Stimulated activated CD8-positive, alpha-beta memory T cell treated with anti-CD3 and anti-CD28 coated beads, Interleukin-7, amount 100 ng/mL, for 24 hours (primary cell): ENCODE results near the gene CFAP46.

ENCODE experiments used
- DNase-seq: peaks from one replicate; pipeline ENCODE4 v3.0.0-alpha.2; 2020; ENCODE audit warnings: low read depth

The CFAP46 gene

GRCh38 chr10:132842397-132842796 lies 100.0 kb downstream of the CFAP46 start:
- no peak for DNase-seq

DNA sequence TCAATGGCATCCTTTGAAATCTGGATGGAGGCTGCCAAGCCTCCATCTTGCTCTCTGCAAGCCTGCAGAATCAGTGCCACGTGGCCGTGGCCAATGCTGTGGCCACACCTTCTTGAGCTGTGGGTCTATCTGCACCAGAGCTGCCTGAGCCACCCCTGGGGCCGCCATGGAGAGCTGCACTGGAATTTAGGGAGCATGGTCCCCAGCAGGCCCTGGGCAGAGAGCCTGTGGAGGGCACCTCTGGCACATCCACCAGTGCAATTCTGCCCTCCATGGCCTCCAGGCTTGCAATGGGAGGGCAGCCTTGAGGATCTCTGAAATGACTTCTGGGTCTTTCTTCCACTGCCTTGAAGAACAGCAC lies 100.8 kb downstream of the CFAP46 start:
- no peak for DNase-seq

DNA sequence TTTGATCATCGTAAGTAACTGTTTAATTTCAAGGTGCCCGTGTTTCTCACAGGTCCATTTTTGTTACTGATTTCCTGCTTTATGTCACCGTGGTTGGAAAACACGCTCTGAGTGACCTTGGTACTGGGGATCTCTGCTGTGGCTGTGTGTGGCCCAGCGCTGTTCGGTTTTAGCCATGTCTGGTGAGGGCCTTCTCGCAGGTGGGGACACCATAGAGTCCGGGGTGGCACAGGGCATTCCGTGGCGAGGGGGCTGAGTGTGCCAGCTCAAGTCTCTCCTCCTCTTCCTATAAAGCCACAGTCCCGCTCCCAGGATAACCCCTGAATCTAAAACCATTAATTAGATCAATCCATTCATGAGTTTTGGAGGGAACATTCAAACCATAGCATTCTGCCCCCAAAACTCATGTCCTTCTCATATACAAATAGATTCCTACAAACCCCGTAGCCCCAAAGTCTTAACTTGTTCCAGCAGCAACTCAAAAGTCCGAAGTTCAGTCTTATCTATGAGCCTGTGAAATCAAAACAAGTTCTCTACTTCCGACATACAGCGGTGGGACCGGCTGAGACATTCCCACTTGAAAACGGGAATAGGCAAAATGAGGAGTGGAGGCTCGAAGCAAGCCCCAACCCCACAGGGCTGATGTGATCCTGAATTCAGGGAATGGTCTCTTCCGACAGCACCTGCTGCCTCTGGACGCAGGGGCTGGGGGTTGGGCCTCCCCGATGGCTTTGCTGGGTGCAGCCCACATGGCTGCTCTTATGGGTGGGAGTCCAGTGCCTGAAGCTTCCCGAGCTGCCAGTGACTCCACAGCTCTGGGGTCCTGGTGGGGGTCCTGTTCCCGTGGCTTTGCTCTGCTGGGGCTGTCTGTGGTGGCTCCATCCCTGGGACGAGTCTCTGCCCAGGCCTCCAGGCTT lies 101.4 kb downstream of the CFAP46 start:
- no peak for DNase-seq

DNA sequence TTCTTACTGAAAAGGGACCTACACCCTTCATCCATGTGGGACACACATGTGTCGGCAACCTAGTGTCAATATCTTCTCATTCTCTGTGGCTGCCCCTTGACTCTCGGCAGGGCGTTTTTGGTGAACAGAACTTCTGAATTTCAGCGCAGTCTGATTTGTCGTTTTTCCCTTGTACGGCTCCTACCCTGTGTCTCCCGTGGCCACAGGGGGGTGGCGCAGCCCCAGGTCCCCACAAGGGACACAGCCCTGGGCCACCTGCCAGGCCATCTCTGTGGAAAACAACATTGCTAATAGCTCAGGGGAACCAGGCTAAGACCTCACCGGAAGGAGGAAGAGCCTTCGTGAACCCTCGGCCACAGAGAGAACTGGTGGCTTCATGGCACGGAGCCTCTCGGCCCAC lies 103.3 kb downstream of the CFAP46 start:
- no peak for DNase-seq

DNA sequence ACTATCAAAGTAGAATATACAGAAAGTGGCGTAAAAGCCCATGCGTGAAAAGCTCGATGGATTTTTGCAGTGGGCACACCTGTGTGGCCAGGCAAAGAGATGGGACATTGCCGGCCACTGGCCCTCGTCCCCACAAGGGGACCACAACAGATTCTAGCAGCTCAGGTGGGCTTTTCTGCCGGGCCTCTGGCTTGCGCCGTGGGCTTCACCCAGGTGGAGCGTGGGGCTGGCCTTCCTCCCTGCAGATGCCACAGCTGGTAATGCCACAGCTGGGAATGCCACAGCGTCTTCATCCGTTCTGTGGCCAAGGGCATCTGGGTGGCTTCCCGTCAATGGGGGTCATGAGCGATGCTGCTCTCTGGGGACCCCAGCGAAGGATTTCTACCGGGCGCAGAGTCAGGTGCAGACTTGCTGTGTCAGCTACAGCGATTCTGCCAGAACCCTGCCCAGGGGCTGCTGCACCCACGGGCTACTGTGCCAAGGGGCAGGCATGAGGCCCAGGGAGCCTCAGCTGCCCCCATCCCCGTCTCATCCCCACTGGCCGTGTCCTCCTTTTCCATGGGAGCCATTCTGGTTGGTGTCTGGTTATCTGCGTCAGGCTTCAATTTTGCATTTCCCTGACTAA lies 103.9 kb downstream of the CFAP46 start:
- DNase-seq, result no peak

DNA sequence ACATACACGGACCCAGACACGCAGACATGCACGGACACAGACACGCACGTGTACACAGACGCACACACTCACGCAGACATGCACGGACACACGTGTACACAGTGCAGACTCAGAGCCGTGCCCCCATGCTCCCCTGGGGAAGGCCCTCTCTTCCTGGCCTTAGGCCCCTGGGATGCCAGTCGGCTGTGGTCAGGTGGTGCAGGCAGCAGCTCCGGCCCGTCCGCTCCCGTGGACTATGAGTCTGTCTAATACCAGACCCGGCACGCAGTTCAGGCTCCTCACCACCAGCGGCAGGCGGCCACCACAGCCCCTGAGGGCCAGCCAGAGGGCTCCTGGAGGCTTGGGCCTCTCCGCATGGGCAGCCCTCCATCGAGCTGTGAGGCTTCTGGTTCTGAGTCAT lies 104.5 kb downstream of the CFAP46 start:
- DNase-seq, result no peak

GRCh38 chr10:132836832-132837540 lies 105.4 kb downstream of the CFAP46 start:
- DNase-seq, result peak; percentile 13

- no peak for DNase-seq
Observed at GRCh38 chr10:132836248-132836831, 106.0 kb downstream of the CFAP46 start.

DNA sequence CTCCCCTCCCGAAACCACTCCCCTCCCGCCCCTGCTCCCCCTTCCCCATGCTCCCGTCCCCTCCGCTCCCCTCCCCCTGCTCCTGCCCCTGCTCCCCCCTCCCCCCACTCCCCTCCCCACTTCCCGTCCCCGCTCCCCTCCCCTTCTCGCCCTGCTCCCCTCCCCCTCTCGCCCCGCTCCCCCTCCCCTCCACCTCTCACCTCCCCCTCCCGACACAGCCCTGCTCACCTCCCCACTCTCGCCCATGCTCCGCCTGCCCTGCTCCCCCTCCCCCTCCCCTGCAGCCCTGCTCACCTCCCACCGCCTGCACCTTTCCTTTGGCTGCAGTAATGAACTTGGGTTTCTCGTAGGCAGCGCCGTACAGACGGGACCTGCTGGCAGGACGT lies 106.5 kb downstream of the CFAP46 start:
- no peak for DNase-seq

- DNase-seq, result no peak
Observed at GRCh38 chr10:132834891-132835847, 107.2 kb downstream of the CFAP46 start.

DNA sequence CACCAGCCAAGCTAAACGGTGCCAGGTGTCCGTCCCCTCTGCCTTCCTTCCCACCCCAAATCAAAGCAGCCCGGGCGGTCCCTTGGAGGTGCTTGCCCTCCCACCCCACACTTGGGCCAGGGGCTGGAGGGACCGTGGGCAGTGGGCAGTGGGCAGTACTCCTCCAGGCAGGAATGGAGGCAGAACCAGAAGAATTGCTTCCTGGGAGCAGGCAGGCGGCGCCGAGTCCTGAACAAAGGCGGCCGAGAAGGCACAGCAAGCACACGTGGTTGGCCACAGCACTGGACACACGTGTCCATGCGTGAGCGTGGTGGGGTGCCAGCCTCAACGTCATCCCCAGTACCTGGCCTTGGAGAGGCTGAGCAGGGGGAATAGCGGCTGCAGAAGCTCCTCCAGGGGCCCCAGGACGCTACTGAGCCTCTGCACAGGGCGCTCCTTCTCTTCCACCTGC lies 108.0 kb downstream of the CFAP46 start:
- no peak for DNase-seq

DNA sequence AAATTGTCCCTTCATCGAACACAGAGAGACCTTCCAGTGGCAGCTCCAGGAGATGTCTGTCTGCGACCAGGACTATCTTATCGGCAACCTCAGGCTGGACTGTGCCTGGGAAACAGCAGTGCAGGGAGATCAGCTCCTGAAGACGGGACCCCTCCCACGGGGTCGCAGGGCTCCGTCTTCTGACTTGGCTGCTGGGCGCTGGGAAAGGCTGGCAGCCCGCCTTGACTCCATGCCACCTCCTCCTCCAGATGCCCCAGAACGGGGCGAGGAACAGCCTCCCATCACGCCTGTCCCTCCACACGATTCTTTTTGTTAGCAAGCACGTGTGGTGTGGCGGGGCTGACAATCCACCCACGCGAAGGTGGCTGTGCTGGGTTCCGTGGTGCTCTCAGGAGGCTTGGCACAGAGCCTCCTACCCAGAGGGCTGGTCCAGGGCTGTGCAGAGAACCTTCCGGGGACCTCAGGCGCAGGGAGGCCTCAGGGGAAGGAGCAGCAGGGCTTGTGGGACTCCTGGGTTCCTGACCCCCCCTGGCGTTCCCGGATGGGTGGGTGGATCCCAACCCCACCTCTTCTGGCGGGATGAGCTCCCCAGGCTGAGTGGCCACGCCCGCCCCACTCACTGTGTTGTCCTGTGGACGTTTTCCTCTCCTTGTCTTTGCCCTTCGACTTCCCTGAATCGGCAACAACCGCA lies 108.8 kb downstream of the CFAP46 start:
- no peak for DNase-seq

DNA sequence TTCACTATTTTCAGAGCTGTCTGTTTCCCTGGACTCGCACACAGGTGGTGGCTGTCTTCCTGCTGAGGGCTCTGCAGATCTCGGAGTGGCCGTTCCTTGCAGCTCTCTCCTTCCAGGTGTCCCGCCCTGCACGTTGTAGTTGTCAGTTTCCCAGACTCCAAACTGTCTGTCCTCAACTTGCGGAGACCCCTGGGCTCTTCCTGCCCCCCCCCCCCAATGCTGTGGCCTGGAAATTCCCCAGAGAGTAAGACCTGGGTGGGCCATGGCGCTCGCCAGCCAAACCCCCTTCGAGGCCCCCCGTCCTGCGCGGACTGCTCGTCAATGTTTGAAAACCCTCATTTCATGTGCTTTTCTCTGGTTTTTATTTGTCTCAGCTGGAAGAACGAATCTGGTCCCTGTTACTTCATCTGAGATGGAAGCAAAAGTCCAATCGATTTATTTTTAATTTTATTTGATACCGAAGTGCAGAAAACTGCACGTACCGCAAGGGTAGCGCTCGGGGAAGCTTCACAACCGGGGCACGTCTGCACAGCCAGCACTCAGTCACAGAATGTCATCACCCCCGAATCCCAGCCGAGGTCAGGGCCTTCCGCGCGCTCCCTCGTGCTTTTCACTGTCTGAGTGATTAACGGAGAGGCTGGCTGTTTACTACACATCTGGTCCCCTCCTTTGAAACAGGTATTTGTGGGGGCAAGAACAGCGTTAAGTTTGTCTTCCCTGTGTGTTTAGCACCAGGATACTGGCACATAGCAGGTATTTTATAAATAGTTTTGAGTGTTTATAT lies 110.0 kb downstream of the CFAP46 start:
- DNase-seq, result no peak

DNA sequence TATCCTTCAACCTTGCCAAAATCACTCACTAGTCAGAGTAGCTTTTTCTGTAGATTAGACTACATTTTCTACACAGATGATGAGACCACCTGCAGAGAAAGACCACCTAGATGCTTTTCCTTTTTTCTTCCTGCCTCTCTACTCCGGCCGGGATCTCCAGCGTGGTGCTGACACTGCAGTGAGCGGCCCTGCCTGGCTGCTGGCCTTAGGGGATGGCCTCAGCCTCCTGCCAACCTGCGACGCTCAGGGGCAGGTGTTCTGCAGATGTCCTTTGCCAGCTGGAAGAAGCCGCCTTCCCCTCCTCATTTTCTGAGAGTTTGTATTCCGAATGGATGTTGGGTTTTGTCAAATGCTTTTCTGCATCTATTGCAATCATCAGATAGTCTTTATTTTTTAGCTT lies 113.0 kb downstream of the CFAP46 start:
- DNase-seq, result no peak

DNA sequence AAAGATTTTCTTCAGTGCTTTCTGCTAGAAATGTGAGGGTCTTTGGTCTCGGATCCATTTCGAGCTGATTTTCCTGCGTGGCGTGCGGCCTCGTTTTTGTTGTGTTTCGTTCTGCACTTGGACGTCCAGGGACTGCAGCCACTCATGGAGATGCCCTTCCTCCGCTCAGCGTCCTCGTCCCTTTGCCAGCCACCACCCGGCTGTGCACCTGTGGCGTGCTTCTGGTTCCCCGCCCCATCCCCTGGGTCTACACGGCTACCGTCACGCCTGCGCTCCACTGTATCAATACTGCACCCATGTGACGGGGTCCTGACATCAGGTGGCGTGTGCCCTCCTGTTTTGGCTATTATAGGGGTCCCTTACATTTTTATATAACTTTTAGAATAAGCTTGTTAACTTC lies 113.7 kb downstream of the CFAP46 start:
- no peak for DNase-seq

GRCh38 chr10:132827861-132828539 lies 114.4 kb downstream of the CFAP46 start:
- no peak for DNase-seq

DNA sequence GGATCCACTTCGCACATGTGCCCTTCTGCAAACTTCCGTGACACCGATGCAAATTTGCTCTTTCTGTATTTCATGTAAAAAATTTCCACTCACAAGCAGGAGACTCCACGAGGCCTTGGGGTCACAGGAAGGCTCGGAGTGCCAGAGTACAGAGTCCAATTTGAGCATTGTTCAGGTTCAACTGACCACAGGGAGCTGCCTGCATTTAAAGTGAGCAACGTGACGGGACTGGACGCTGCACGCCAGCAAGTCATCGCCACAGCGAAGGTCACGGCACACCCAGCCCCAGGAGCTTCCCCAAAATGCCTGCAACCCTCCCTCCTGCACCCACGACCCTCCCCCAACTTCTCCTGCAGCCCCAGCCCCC lies 115.0 kb downstream of the CFAP46 start:
- no peak for DNase-seq

- no peak for DNase-seq
Observed at GRCh38 chr10:132826524-132827422, 115.6 kb downstream of the CFAP46 start.
